IPS DF 6.9 (cell line): ENCODE results near the gene MKNK1.

Experiments used
- DNase-seq: peaks from one replicate; pipeline ENCODE4 v3.0.0-alpha.2; 2013; ENCODE audit warnings: low read depth, low spot score
- H3K27ac ChIP-seq: one replicate; pipeline ENCODE4 v1.5.1; 2013; ENCODE audit warnings: low read length, control low read depth
- H3K27me3 ChIP-seq: 2 replicates; pipeline ENCODE4 v1.6.1; 2013; ENCODE audit warnings: mild to moderate bottlenecking, low read length; ENCODE audit not compliant: control insufficient read depth, insufficient read depth
- H3K36me3 ChIP-seq: 2 replicates; pipeline ENCODE4 v1.6.1; 2013; ENCODE audit warnings: low read length; ENCODE audit not compliant: control insufficient read depth, insufficient read depth
- H3K4me1 ChIP-seq: 2 replicates; pipeline ENCODE4 v1.6.1; 2013; ENCODE audit warnings: low read length; ENCODE audit not compliant: control insufficient read depth, insufficient read depth
- H3K4me3 ChIP-seq: 2 replicates; pipeline ENCODE4 v1.5.1; 2013; ENCODE audit warnings: mild to moderate bottlenecking, low read length
- H3K9me3 ChIP-seq: 2 replicates; pipeline ENCODE4 v1.6.1; 2013; ENCODE audit warnings: low read length, inconsistent platforms; ENCODE audit not compliant: control insufficient read depth, insufficient read depth
- WGBS: extraction: QIAGEN DNeasy Blood & Tissue Kit; methylation state at CpG from one replicate; pipeline ENCODE4 v1.1.7; 2013; ENCODE audit warnings: mixed read lengths, missing lambda C conversion rate; ENCODE audit not compliant: insufficient read length, insufficient coverage; 5-methylcytosine and 5-hydroxymethylcytosine counted together

The MKNK1 gene

DNA sequence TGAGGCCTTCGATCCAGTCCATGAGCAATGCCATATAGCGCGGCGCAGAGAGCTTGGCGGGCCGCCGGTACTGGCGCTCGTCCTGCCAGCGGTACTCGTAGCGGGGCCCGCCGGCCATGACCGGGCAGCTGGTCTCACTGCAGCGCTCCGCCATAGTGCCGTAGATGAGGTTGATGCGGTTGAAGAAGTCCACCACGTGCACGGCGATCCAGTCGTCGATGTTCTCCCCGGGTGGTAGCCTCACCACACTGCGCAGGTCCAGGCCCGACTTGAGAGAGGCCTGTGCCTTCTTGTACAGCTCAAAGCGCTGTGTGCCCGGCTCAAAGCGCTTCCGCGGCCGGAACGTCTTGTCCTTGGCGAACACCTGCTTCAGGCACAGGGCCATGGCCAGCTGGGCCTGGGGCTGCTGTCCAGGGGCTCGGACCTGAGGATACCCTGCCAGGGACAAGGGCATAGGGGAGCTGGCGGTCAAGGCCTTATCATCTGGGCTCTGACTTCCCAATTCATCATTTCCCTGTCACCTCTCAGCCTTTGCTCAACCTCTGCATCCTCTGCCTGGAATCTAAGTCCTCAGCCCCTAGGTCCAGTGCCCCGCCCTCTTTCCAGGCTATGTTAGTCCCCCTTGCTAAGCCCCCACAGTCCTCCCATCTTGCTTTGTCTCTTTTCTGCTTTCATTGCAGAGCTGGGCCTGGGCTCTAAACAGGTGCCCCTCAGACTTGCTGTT lies 9.0 kb upstream of the MKNK1 start:
- Histone ChIP-seq H3K9me3 (no peaks in the 10 kb centered on the region), H3K27ac (no peak overlapping the region), H3K27me3 (no peaks in the 10 kb centered on the region), H3K4me3 (no peak overlapping the region; the same call in 1 of the 2 replicates), H3K36me3 (peaks cover 2% of the 10 kb centered on the region), H3K4me1 (peaks cover 16% of the 10 kb centered on the region)
- no CpG with 5 or more reads among the region's 38 CpGs for WGBS
- no peak for DNase-seq

DNA sequence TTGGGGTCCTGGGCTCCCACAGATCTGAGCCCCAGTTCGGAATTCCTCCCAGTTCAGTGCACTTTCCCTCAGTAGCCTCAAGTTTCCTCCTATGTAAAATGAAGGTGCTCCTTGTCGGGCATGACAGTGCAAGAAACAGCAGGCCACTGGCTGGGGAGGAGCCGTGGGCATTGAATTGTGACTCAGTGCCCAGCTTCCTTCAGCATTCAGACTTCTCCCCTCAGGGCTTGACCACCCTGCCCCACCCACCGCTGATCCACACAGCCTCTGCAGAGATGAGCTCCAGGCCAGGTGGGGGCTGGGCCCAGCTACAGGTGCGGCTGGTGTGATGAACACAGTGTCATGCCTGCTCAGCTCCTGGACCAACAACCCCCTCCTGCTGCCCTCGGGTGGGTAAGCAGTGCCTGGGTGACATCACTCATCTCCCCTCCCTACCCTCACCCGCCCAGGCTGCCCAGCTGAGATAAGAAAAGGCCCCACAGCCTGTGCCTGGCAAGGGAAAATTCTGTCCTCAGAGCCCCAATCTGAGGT lies 7.7 kb upstream of the MKNK1 start:
- H3K4me3 ChIP-seq, result no peak overlapping the region
- H3K27ac ChIP-seq, result no peak overlapping the region
- no peaks in the 10 kb centered on the region for H3K27me3 ChIP-seq
- H3K9me3 ChIP-seq, result no peaks in the 10 kb centered on the region
- peaks cover 2% of the 10 kb centered on the region for H3K36me3 ChIP-seq
- H3K4me1 ChIP-seq, result peaks cover 15% of the 10 kb centered on the region
- DNase-seq, result no peak
- no CpG with 5 or more reads among the region's 7 CpGs for WGBS

DNA sequence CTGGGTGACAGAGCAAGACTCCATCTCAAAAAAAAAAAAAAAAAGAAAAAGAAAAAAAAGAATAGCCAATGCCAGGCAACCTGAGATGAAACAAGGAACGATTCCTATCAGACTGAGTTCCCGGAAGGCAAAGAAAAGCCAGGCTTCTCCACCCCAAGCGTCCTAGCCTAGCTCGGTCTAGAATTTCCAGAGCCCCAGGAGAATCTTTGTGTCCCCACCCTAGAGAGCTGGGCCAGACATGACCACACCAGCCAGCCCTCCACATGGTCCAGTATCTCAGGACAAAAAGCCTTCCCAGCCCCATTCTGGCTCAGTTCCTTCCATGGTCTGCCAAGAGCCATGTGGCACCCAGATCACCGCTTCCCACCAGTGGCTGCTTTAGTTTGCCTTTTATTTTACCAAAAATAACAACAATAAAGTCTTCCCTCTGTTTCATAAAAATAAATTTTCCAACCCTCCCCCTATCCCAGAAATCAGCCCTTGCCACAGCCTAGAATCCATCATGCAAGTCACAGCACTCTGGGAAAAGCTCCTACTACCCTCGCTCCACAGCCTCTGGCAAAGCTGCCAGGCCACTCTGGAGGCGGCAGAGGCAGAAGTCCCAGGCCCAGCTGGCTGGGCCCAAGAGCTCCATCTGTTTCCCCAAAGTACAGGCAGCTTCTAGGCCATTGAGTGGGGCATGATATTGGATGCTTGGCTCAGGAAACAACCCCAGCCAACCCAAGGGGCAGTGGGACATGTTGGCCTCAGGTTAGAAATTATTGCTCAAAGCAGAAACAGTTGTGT lies 3.5 kb upstream of the MKNK1 start:
- no peak for DNase-seq
- no CpG with 5 or more reads among the region's 7 CpGs for WGBS
- H3K36me3 ChIP-seq, result peaks cover 2% of the 10 kb centered on the region
- H3K4me1 ChIP-seq, result peaks cover 3% of the 10 kb centered on the region; the same call in 1 of the 2 replicates
- H3K4me3 ChIP-seq, result no peak overlapping the region
- no peaks in the 10 kb centered on the region for H3K9me3 ChIP-seq
- no peaks in the 10 kb centered on the region for H3K27me3 ChIP-seq
- no peak overlapping the region for H3K27ac ChIP-seq

DNA sequence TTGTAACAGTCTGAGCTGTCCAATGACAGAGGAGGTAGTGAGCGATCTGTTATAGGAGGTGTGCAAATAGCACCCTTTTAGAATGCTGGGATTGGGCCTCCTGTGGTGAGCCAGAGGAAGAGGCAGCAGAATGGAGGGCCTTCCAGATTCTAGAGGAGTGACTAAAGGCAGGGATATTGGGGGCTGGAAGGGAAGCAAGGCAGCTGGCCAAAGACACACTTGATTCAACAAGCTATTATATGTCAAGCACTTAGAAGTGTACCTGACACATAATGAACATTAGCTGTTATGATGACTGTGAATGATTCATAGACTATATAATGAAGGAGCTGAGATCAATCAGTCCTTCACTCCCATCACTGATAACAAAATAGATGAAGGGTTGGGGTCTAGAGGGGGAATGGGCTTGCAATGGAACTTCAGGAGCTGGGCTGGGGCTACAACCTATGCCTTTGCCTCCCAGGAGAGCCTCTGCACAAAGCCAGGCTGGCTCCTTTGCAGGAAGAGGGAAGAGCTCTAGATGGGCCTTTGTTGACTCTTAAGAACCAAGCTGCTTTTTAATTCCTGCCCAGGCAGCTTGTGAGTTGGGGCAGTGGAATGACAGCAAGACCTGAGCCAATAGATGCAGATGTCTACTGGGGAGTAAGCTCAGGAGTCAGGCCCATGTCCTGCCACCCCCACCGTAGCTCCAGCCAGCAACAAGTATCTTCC lies 2.3 kb upstream of the MKNK1 start:
- Histone ChIP-seq H3K4me3 (no peak overlapping the region), H3K4me1 (no peaks in the 10 kb centered on the region), H3K9me3 (no peaks in the 10 kb centered on the region), H3K36me3 (peaks cover 2% of the 10 kb centered on the region), H3K27ac (no peak overlapping the region), H3K27me3 (no peaks in the 10 kb centered on the region)
- DNase-seq, result no peak
- WGBS, result no CpG with 5 or more reads among the region's 2 CpGs

DNA sequence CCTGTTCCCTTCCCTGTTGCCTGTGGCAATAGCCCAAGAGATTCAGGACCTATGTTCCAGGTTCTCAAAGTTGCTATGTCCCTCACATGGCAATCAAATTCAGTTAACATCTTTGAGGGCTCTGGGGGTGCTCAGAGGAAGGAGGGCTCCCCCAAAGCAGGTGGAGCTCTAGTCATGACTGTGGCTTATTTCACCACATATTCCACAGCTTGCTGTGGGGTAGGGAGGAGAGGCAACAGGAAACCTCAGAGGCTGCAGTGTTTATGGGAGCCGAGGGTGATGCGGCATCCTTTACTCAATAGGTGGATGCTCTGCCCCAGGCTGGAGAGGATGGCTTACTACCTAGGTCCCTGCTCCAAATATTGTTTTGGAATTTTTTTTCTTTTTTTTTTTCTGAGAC lies 1.2 kb upstream of the MKNK1 start:
- H3K4me1 ChIP-seq, result no peaks in the 10 kb centered on the region
- H3K27me3 ChIP-seq, result no peaks in the 10 kb centered on the region
- H3K4me3 ChIP-seq, result no peak overlapping the region
- H3K9me3 ChIP-seq, result no peaks in the 10 kb centered on the region
- DNase-seq, result no peak
- WGBS, result no CpG with 5 or more reads among the region's 2 CpGs
- H3K27ac ChIP-seq, result no peak overlapping the region
- H3K36me3 ChIP-seq, result peaks cover 2% of the 10 kb centered on the region

DNA sequence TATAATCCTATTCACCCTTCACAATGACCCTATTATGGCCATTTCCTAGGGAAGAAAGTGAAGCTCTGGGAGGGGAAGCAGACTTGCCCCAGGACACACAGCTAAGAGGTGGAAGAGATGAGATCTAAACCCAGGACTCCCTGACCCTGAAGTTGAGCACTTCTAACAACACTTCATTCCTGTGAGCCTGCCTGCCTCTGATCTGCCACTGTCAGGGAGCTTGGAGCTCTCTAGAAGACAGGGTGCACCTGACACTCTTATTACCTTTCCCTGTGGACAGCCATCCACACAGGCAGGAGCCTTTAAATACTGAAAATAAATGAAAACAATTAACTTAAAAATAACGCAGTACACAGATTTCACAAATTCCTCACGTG lies 599 bp downstream of the MKNK1 start:
- Histone ChIP-seq H3K27ac (no peak overlapping the region), H3K4me3 (peak overlapping the region; percentile 46; the same call in 1 of the 2 replicates), H3K27me3 (no peaks in the 10 kb centered on the region), H3K36me3 (peaks cover 2% of the 10 kb centered on the region), H3K4me1 (no peaks in the 10 kb centered on the region), H3K9me3 (no peaks in the 10 kb centered on the region)
- DNase-seq, result no peak
- WGBS, result no CpG with 5 or more reads among the region's 2 CpGs

DNA sequence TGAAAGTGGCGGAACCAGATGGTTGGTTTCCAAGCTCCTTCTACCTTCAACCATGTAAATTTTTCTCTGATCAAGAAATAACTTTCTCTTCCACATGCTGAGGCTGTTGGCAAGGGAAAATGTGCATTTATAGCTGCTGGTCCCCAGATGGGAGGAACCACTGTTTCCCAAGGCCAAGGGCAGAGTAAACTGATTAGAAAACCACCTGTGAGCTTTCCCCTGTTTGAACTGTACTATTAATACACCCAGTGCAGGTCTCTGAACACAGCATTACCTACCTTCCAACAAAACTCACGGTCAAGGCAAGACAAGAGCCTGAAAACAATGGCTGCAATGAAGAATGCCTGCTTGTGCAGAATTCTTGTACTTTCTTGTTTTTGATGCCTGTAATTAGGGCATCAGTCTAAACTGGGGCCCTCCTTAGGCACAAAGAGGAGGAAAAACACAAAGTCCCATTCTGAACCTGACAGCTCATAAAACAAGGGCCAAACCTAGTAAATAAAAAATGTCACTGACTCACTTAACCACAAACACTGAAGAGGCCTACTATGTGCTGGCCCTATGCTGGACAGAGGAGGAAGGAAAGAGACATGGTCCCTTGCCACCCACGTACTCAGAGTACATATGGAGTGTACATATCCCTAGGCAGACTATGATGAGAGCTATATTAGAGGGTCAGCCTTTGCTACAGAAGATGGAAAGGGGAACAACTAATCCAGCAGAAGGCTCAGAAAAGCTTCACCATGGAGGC lies 2.6 kb downstream of the MKNK1 start:
- Histone ChIP-seq H3K27me3 (no peaks in the 10 kb centered on the region), H3K4me3 (no peak overlapping the region), H3K4me1 (no peaks in the 10 kb centered on the region), H3K27ac (no peak overlapping the region), H3K9me3 (no peaks in the 10 kb centered on the region), H3K36me3 (no peaks in the 10 kb centered on the region)
- no CpG with 5 or more reads among the region's 3 CpGs for WGBS
- no peak for DNase-seq

DNA sequence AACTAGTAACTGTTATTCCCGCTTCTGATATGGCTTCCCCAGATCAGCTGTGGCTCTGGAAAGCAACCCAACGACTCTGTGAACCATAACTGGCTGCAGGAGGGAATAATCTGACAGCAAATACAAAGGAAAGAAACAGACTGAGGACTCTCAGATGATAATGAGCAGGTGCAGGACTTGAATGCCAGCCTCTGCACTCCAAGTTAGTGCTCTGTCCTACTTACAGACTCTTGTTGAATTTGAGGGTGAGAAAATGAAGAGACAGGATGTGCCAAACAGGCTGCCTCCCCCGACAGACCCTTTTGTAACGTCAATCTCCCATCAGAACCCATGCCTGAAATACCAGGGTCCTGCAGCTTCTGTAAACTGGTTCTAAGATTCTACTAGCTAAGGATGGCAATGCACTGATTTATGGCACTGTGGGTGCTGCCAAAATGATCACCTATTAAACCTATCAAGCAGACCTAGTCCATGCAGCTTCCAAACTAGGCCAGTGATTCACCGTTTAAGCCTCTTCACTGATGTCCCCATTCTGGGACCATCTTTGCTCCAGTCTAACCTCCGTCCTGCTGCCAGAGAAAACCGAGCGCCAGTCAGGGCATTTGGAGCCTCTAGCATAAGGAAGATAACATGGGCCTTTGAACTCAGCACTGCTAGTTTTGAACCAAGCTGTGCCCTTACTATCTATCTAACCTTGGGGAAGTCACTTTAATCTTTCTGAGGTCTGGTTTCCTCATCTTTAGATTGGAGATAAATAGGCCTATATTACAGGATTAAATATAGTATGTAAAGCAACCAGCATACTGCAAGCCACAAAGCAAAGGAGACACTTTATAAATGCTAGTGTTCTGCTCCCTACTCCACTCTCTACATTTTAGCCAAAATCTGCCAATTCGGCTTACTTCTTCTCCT lies 4.8 kb downstream of the MKNK1 start:
- no peaks in the 10 kb centered on the region for H3K36me3 ChIP-seq
- 100% methylated on average over 1 of the region's 9 CpGs for WGBS
- H3K9me3 ChIP-seq, result no peaks in the 10 kb centered on the region
- H3K4me3 ChIP-seq, result no peak overlapping the region
- H3K4me1 ChIP-seq, result no peaks in the 10 kb centered on the region
- H3K27me3 ChIP-seq, result no peaks in the 10 kb centered on the region
- no peak overlapping the region for H3K27ac ChIP-seq
- DNase-seq, result no peak

DNA sequence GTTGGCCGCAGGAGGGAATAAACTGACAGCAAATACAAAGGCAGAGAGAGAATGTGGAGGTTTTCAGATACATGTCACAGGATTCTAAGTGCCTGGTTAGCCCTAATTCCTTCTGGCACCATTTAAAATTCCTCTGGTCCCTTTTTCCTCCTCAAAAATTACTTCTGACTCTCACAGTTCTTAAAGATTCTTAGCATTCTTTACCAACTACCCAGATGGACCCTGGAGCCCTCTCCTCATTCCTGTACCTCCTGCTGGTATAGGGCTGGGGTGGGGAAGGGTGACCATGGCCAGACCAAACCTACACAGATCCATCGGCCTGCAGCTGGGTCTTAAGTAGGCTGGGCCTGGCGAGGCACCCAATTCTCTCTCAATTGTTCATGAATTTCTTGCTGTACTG lies 7.2 kb downstream of the MKNK1 start:
- Histone ChIP-seq H3K9me3 (no peaks in the 10 kb centered on the region), H3K27ac (no peak overlapping the region), H3K4me1 (no peaks in the 10 kb centered on the region), H3K27me3 (no peaks in the 10 kb centered on the region), H3K4me3 (no peak overlapping the region), H3K36me3 (peaks cover 3% of the 10 kb centered on the region; the same call in 1 of the 2 replicates)
- no peak for DNase-seq
- WGBS, result no CpG with 5 or more reads among the region's 3 CpGs
